ENCODE data around the gene NOS1AP. TPM values are rescaled to one million over a fixed set of nuclear protein-coding genes. Genes with fewer than 3 reads are reported as not detected.

The NOS1AP gene
- total RNA-seq, 2 donors from 2014 or later, result 3.1 to 4.0 TPM

- no peak overlapping the region for H3K27ac ChIP-seq
- TF ChIP-seq POLR2A (IDR thresholded peaks at IDR 0.05), result no peak
- TF ChIP-seq CTCF (IDR thresholded peaks at IDR 0.05), result no peak
- no peaks in the 10 kb centered on the region for H3K36me3 ChIP-seq (replicated peaks in 1 of 2; ENCODE audit: insufficient read depth in 1 of 2, low read depth in 2 of 2)
- H3K4me1 ChIP-seq, result peaks cover 4% of the 10 kb centered on the region
- no peak overlapping the region for H3K4me3 ChIP-seq
- ATAC-seq, result no peak
- 76 to 79% methylated on average over 2 of the region's 2 CpGs for WGBS, 2 donors
- DNase-seq, result no peak
- H3K9me3 ChIP-seq, result no peaks in the 10 kb centered on the region
- no peaks in the 10 kb centered on the region for H3K27me3 ChIP-seq
- intact Hi-C loops (cut with DNase I), result no loop called here
These were observed 160.1 kb downstream of the NOS1AP start for GRCh38 chr1:162229549-162229948.

GRCh38 chr1:162230096-162230495, 160.6 kb downstream of the NOS1AP start:
- Histone ChIP-seq H3K4me1 (peaks cover 4% of the 10 kb centered on the region), H3K4me3 (no peak overlapping the region), H3K27ac (no peak overlapping the region), H3K9me3 (no peaks in the 10 kb centered on the region), H3K27me3 (no peaks in the 10 kb centered on the region), H3K36me3 (replicated peaks in 1 of 2; ENCODE audit: insufficient read depth in 1 of 2, low read depth in 2 of 2) (no peaks in the 10 kb centered on the region)
- peak in 6 of 7 experiments; percentile 9 to 54 (median 21) for TF ChIP-seq CTCF (IDR thresholded peaks at IDR 0.05)
- TF ChIP-seq POLR2A (IDR thresholded peaks at IDR 0.05), result no peak
- WGBS, 2 donors, result 68 to 78% methylated on average over 3 of the region's 3 CpGs
- DNase-seq, result peak; percentile 38 to 76 (median 54)
- peak; percentile 53 for ATAC-seq
- intact Hi-C loops (cut with DNase I), result no loop called here

GRCh38 chr1:162230517-162230916, 161.0 kb downstream of the NOS1AP start:
- Histone ChIP-seq H3K36me3 (replicated peaks in 1 of 2; ENCODE audit: insufficient read depth in 1 of 2, low read depth in 2 of 2) (no peaks in the 10 kb centered on the region), H3K4me3 (no peak overlapping the region), H3K27ac (no peak overlapping the region), H3K9me3 (no peaks in the 10 kb centered on the region), H3K27me3 (no peaks in the 10 kb centered on the region), H3K4me1 (peaks cover 4% of the 10 kb centered on the region)
- intact Hi-C loops (cut with DNase I), result no loop called here
- WGBS, 2 donors, result 47 to 57% methylated on average over 3 of the region's 3 CpGs
- TF ChIP-seq CTCF (IDR thresholded peaks at IDR 0.05) (no peak), POLR2A (IDR thresholded peaks at IDR 0.05) (no peak)
- ATAC-seq, result no peak
- no peak for DNase-seq

GRCh38 chr1:162232034-162232711, 162.7 kb downstream of the NOS1AP start:
- no peak for DNase-seq
- no peak overlapping the region for H3K27ac ChIP-seq
- no peak for TF ChIP-seq POLR2A (IDR thresholded peaks at IDR 0.05)
- no peak for TF ChIP-seq CTCF (IDR thresholded peaks at IDR 0.05)
- no peaks in the 10 kb centered on the region for H3K27me3 ChIP-seq
- H3K4me1 ChIP-seq, result peaks cover 4% of the 10 kb centered on the region
- no peaks in the 10 kb centered on the region for H3K9me3 ChIP-seq
- no peaks in the 10 kb centered on the region for H3K36me3 ChIP-seq (replicated peaks in 1 of 2; ENCODE audit: insufficient read depth in 1 of 2, low read depth in 2 of 2)
- intact Hi-C loops (cut with DNase I), result no loop called here
- ATAC-seq, result no peak
- H3K4me3 ChIP-seq, result no peak overlapping the region
- WGBS, 2 donors, result 77 to 78% methylated on average over 3 of the region's 3 CpGs

- ATAC-seq (no peak), DNase-seq (no peak)
- 100% methylated on average over 1 of the region's 1 CpG for WGBS, 2 donors
- H3K36me3 ChIP-seq (replicated peaks in 1 of 2; ENCODE audit: insufficient read depth in 1 of 2, low read depth in 2 of 2), result no peaks in the 10 kb centered on the region
- H3K4me1 ChIP-seq, result peaks cover 4% of the 10 kb centered on the region
- intact Hi-C loops (cut with DNase I), result no loop called here
- H3K9me3 ChIP-seq, result no peaks in the 10 kb centered on the region
- no peak overlapping the region for H3K27ac ChIP-seq
- TF ChIP-seq CTCF (IDR thresholded peaks at IDR 0.05) (no peak), POLR2A (IDR thresholded peaks at IDR 0.05) (no peak)
- no peak overlapping the region for H3K4me3 ChIP-seq
- no peaks in the 10 kb centered on the region for H3K27me3 ChIP-seq
These were observed 163.6 kb downstream of the NOS1AP start for GRCh38 chr1:162233066-162233465.

Measured in body of pancreas (tissue), 4 donors.